22Rv1 (cell line): Measurements from ENCODE around the gene TWIST1.
A peak's percentile ranks its signal among the peaks of the same experiment; 100 is the strongest.

Source experiments
- H3K27ac ChIP-seq: fragments of 450-650 bp; 2 replicates; pipeline ENCODE4 v1.5.1; 2017
- ZFX ChIP-seq: fragments of 450-650 bp; IDR thresholded peaks from 2 replicates; pipeline ENCODE4 v1.6.1; 2017; ENCODE audit warnings: antibody characterized with exemption, borderline replicate concordance
- TF ChIP-seq, protein P1 (sequence below): fragments of 450-650 bp; IDR thresholded peaks from 2 replicates; pipeline ENCODE4 v1.5.1; 2017; ENCODE audit warnings: mild to moderate bottlenecking

TWIST1 gene

DNA sequence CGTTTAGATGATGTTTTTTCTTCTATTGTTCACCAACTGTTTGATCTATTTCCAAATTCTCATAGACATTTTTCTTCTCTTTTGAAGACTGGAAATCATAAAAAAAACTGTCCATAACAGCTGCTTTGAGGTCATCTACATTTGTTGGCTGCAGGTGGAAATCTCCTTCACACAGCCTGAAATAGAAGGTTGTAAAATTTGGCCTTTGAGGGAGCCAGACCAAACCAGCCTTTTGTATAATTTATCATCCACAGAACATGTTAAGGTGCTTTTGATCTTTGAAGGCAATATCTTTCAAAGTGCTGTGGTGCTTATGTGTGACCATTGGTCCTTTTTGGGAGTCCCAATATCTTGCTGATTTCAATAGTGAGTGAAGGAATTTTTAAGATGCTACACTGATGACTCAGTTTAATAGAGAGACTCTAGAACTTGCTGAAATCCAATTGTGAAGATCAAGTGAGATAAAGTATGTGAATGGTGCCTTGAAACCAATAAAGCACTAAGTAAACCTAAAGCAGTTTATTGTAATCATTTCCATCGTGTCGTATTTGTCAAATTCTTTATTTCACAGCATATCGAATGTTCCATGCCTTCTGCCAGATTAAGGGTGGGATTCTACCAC lies 22.4 kb upstream of the TWIST1 start:
- TF ChIP-seq, protein P1, sequence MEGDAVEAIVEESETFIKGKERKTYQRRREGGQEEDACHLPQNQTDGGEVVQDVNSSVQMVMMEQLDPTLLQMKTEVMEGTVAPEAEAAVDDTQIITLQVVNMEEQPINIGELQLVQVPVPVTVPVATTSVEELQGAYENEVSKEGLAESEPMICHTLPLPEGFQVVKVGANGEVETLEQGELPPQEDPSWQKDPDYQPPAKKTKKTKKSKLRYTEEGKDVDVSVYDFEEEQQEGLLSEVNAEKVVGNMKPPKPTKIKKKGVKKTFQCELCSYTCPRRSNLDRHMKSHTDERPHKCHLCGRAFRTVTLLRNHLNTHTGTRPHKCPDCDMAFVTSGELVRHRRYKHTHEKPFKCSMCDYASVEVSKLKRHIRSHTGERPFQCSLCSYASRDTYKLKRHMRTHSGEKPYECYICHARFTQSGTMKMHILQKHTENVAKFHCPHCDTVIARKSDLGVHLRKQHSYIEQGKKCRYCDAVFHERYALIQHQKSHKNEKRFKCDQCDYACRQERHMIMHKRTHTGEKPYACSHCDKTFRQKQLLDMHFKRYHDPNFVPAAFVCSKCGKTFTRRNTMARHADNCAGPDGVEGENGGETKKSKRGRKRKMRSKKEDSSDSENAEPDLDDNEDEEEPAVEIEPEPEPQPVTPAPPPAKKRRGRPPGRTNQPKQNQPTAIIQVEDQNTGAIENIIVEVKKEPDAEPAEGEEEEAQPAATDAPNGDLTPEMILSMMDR = no peak
- no peak for TF ChIP-seq ZFX
- no peak overlapping the region for H3K27ac ChIP-seq

DNA sequence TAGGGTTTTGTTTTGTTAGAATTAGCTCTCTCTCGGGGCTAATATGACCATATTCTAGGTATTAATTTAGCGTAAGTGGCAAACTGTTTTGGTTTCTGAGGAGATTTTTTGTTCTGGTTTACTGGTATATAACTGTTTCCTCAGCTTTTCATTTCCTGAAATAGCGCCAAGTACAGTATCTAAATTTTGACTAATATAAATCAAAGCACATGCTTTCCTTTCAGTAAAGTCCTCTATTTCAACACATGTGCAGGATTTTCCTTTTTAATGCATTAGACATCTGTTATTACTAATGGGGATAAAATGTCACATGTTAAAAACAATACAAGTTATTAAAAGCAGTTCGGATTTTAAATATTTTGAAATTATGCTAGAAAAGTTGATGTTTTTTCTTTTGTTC lies 16.4 kb upstream of the TWIST1 start:
- H3K27ac ChIP-seq = no peak overlapping the region
- TF ChIP-seq ZFX = no peak
- TF ChIP-seq, protein P1 = no peak

DNA sequence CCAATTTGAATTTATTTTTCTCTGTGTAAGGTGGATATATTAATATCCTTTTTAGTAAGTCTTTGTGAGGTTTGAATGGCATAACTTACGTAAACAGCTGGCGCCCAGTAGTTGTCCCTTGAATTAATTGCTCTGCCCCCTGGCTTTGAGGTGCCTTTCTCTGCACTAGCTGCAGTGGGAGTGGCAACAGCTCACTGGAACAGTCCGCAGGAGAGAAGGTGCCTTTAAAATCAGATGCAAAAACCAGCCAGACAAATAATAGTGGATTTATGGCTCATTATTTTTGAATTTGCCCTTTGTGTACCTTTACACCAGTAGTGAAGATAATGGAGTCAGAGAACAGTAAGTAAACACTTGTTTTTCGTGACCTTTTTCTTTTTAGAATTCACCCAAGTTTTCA lies 16.0 kb upstream of the TWIST1 start:
- H3K27ac ChIP-seq = no peak overlapping the region
- TF ChIP-seq ZFX = no peak
- TF ChIP-seq, protein P1 = no peak

DNA sequence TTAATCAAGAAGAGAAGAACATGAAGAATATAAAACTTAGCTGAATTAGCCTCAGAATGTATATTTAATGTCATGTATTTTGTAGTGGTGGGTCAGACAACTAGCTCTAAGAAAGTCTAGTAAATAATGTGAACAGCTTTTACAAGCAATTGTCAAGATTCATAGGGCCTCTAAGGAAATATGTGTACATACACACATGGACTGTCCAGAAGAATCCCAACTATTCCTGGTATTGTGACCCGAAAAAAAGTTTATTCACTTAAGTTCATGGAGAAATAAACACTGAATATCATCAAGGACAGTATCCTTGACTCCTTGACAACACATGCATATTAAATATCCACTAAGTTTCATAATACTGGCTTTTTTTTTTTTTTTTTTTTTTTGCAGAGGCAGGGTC lies 11.4 kb upstream of the TWIST1 start:
- H3K27ac ChIP-seq = no peak overlapping the region
- no peak for TF ChIP-seq ZFX
- TF ChIP-seq, protein P1 = no peak

DNA sequence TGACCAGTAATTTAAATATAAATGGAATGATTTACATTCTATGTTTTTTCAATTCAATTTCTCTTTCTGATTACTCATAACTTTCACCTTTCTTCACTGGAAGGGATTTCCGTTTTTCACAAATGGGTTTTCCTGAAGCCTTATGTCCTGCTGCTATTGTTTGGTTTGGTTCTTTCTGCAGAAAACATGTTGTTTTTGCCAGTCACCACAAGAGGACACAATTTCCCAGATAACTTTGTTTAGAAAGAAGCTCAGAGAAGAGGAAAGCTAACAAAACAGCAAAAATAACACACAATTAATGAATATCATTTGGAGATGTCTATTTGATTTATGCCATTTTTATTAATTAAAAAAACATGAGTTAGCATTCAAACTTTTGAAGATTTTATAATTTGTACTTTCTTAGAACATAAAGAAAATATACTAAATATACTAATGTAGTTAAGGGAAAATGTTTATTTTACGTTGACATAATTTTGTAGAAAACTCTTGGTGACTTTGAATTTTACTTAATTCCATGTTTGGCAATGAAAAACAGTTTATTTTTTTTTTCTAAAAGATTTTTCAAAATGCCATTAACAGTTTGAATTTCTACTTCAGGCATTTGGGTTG lies 4.6 kb upstream of the TWIST1 start:
- H3K27ac ChIP-seq = no peak overlapping the region
- TF ChIP-seq, protein P1 = peak; percentile 96
- no peak for TF ChIP-seq ZFX

DNA sequence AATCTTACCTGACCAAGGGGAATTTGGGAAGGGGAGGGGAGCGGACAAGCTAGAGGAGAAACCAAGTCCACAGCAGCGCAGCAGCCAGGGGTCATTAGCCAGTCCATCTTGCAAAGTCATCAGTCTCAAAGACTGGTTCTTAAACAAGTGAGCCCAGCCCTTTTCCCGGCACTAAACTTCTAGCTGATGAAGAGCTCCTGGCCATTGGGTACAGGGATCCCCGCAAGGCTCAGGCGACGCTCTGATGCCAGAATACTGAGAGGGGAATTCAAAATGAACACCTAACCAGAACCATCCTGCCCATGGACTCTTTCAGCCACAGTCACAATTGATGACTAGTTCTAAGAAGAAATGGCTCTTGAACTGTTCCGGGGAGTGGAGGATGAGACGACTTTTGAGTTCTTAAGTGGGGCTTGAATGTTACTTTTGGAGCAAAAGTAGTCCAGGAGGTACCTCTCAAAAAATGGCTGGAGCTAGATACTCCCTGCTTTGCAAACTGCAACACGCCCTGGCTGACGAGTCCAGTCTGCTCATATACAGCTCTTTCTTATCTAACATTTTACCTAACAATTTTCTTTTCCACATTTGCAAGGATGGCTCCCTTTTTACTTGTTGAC lies 2.5 kb upstream of the TWIST1 start:
- no peak for TF ChIP-seq ZFX
- no peak overlapping the region for H3K27ac ChIP-seq

DNA sequence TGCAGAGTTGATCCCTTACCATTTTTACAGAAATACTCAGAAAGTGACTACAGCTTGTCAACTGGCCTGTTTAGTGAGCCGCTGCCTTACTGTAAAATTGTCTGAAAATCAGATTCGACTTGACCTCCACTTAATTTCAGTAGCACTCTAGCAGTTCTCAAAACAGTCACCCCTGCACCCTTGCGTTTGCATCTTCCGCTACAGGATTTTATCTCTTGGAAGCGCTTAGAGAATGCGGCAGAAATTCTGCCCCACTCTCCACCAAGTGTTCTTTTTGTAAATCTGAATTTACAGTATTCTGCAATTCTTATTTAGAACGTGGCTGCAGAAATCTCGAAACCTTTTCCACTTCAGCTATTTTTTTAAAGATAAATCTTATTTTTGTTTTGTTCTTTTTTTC lies 1.9 kb upstream of the TWIST1 start:
- no peak overlapping the region for H3K27ac ChIP-seq
- no peak for TF ChIP-seq ZFX
- TF ChIP-seq, protein P1 = no peak
